Cardiac septum (tissue), 1 donor: ENCODE data around the gene OR10A2. TPM values are rescaled to one million over a fixed set of nuclear protein-coding genes. Genes with fewer than 3 reads are reported as not detected.
"Not testable (repeated sequence)": the region's sequence is repeated elsewhere in the genome, so short reads cannot be mapped to it uniquely, and the experiment has no call there.

ENCODE experiments used
- DNase-seq: peaks from one replicate; pipeline ENCODE4 v3.0.0-alpha.2; 2020; ENCODE audit warnings: low spot score
- intact Hi-C: fragments of 100-400 bp; cut with DNase I; formaldehyde crosslinking; loops from one replicate; pipeline ENCODE4 v1.14.0; 2022
- long read RNA-seq: library from polyadenylated mRNA; unstranded; transcript quantifications from one replicate; pipeline ENCODE4 v2.0.0, GENCODE V29; 2021
- total RNA-seq: library from RNA; stranded (reverse); fragmentation: NEBNext Ultra II Directional; extraction: Animal tissue kit (Norgen Biotek cat#: 25700); gene quantifications from one replicate; pipeline ENCODE4 v1.2.1, GENCODE V29; 2021
- donor health status: DM: no; HTN: no; CAD: no.

OR10A2 gene, protein sequence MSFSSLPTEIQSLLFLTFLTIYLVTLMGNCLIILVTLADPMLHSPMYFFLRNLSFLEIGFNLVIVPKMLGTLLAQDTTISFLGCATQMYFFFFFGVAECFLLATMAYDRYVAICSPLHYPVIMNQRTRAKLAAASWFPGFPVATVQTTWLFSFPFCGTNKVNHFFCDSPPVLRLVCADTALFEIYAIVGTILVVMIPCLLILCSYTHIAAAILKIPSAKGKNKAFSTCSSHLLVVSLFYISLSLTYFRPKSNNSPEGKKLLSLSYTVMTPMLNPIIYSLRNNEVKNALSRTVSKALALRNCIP
- total RNA-seq = not detected
- long read RNA-seq = 0 reads

DNA sequence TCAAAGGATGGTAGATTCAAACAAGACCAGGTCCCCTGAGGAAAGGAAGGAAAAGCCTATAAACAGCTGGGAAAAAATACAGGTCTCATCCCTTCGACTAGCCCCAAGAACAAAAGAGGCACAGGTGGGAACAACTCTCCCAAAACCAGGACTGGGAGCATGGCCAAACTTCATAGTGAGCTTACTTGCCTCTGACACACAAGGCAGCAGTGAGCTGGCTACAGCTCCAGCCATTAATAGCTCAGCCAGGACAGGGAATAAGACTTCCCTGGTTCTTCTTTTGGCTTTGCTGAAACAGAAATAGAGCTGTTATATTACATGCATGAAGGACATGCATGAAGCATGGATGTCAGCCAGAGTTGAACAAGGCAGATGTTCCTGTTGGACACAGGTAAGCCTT is at the start of gene OR10A2:
Gene OR10A2, plus strand, starts transcription at position 97 of the 400 bp plus-strand sequence. CDS start 6,698 bp downstream, outside the sequence.
- intact Hi-C loops = no loop called here
- no peak for DNase-seq

DNA sequence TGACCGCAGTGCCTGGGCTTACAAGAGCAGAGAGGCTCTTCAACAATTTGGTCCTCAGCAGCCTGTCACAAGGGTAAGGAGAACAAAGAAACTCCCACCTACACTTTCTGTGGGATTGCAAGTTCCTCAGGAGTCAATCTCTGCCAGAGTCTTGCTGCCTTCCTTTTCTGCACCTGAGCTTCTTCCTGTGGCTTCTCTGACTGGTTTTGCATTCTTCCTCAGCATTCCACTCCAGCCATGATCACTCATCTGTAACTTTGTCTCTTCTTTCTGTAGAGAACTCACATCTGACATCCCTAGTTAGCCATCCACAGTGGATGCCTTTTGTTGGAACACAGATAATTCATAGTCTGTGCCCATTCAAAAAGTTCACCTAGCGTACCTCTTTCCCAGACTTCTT is 49.2 kb upstream of the OR10A2 start:
- intact Hi-C loops = no loop called here
- DNase-seq = no peak

DNA sequence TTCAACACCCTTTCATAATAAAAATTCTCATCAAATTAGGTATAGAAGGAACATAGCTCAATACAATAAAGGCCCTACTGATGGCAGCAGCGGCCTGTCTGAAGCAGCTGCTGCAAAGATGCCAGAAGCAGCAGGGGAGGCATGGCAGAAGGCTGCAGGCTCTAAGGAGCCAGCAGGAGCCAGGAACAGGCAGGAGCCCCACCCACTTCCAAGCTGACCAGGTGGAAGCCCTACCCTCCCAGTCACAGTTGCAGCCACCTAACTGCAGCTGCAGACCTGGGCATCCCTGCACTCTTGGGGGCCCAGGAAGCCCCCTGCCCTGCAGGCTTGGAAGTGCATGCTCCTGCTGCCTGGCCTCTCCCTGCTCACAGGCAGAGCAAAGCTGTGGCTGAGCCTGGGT is 45.2 kb upstream of the OR10A2 start:
- intact Hi-C loops = no loop called here
- DNase-seq = no peak

DNA sequence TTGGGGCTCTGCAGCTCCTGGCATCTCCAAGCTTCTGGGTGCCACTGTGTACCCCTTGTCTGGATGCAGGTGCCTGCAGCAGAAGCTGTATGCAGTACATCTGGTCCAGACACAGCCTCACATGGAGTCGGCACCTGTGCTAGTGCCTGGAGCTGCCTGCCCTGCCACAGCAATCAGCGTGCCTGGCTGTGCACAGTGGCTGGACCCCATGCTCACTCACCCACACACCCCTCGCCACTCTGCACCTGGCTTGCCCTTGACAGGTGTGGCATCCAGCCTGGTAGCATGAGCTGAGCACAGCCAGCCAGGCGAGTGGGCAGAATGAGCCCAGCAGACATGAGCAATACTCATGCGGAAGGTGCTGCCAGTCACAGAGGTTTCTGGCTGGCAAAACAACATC is 43.9 kb upstream of the OR10A2 start:
- DNase-seq = no peak
- intact Hi-C loops = no loop called here

DNA sequence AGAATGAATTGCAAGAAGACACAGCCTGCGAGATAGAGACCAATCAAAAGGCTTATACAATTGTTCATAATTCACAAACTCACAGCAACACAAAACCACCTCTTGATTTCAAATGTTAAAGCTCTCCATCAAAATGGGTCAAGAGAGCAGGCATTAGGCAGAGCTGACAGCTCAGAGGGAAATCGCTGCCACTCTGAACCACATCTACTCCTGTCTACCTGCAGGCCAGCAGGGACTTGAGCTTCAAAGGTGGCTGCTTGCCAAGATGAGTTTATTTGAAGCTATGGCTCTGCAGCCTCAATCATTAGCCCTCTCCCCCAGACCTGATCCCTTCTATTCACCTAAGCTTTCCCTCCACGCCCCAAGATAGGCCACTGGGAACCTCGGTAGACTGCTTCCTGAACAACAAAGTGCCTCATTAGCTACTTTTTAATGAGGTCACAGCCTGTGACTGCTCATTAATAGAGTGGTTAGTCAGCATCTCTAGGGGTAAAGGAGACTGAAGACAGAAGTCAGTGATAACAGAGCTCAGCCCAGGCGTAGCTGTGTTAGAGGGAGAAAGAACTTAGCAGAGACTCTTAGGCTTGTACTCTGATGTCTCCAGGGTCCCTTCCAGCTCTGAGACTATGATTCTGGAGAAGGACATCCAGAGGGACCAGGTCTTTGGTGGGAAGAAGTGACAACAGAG is 38.6 kb upstream of the OR10A2 start:
- intact Hi-C loops = no loop called here
- DNase-seq = no peak

DNA sequence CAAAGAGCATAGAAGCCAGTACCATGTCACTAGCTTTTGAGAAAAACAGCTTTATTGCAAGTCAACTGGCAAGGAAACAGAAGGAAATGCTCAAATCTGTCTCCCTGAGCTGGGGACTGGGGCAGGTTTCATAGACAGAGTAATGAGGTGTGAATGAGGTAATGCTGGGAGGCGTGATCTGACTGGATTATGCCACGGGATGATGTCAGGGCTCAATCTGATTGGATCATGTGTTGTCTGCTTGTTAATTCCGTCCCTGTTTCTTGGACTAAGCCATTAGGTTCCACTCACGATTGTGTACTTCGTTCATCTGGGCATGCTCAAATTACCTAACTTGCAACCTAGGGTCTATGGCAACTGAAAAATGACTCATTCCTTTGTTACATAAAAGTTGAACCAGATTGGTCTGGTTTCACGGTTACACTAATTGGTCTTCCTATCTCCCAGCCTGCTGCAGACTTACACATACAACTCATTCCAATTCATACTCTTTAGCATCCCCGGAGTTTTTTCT is 37.6 kb upstream of the OR10A2 start:
- intact Hi-C loops = no loop called here
- no peak for DNase-seq

DNA sequence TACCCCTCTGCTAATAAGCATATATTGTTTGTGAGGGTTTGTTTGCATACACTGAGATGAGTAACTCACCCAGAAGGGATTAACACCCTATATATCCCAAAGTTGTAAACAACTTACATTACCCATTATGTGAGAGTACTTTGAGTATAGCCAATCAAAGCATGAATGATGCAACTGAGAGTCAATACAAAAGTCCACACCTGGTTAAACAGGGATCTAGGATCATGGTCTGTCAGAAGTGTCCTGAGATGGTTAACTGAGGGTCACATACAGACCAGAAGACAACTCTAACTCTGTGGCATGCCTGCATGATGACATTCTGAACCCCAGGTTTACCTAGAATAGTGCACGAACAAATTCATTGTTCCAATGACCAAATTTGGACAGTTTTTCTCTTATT is 34.8 kb upstream of the OR10A2 start:
- intact Hi-C loops = no loop called here

DNA sequence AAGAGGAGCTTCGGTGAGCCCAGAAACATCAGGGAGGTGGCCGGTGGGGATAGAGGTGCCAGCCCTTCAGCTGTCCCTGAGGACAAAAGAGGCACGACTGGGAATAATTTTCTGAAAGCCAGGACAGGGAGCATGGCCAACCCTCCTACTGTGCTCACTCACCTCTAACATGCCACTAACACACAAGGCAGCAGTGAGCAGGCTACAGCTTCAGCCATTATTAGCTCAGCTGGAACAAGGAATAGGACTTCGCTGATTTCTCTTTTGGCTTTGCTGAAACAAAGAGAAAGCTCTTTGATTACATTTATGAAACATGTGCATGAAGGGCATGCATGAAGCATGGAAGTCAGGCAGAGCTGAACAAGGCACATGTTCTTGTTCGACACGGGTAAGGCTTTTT is 29.5 kb upstream of the OR10A2 start:
- DNase-seq = no peak
- intact Hi-C loops = no loop called here

More for the DNA sequence above, 34.8 kb upstream of the OR10A2 start:
- no peak for DNase-seq

DNA sequence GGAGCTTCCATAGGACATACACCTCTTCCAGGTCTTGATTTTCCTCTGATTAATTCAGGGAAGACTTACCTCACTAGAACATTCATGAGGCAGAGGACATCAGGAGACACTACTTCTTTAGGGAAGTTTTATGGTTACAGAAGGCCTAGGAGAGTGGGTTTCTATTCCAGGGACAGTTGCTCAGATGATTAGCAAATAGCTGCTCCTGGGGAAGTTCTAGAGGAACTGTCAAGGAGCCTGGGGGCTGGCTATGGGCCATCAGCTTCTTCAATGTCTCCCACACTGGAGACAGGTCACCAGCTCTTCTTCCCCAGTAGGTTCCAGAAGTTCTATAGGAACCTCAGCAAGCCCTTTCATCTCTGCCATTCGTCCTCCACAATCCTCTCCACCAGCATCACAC is 28.8 kb upstream of the OR10A2 start:
- intact Hi-C loops = no loop called here
- no peak for DNase-seq

DNA sequence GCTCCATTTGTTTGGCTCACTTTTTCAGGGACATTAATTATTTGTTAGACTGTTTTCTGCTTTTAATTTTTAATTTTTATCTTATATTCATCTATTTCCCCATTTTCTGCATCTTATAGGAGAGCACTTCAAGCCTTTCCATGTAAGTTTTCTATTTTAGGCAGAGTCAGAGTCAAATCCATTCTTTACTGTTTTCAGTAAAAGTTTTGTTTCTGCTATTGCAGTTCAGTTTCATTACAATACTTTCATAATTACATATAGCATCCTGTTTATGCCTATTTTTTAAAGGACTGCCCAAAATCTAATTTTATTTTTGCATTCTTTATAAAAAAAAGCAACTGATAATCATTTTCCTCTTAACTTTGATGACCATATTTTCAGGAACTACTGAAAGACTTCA is 21.2 kb upstream of the OR10A2 start:
- intact Hi-C loops = no loop called here
- DNase-seq = no peak

DNA sequence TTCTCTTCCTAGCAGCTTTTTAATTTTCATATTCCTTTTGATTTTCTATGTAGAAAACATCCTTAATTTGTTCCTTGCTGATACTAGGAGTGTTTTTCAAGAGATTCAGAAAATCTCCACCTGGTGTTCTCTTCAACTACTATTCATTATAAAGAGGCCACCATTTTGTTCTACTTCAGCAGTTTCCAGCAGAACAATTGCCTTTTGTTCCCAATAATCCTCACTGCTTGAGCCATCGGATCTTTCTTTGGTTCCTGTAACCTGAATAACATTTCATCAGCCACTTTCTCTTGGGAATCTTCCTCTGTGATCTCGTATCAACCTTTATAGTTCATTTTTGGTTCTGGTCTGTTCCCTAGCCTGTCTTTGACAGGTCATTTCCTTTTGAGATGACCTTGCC is 19.2 kb upstream of the OR10A2 start:
- DNase-seq = no peak
- intact Hi-C loops = no loop called here

DNA sequence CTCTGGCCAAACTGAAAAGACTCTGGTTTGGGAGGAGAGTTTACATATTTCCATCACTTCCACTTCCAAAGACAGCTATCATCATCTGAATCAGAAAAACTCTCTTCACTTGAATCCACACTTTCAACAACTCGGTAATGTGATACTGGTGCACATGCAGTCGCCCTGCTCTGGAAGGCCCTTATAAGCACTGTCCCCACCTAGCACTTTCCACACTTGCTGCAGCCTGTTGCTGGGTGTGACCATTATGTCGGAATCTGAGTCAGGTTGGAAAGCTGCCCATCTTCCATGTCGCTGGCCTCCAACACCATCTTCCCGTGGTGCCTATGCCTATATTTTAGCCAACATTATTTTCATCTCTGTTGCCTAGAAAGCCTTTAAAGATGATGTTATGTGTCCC is 18.5 kb upstream of the OR10A2 start:
- no peak for DNase-seq
- intact Hi-C loops = no loop called here

DNA sequence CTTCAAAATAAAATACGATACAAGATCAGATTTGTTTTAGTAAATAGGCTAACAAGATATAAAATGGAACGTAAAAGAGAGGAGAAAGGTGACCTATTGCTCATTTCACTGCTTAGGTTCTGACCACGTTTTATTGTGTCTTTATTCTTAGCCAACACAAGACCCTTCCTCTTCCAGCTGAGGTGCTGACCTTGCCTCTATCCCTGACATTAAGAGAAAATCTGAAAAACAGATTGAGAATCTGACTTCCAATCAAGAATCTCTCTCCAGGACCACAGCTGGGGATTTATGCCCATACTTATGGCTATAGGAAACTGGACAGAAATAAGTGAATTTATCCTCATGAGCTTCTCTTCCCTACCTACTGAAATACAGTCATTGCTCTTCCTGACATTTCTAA is 17.5 kb upstream of the OR10A2 start, which contains the start of gene OR10A5:
Gene OR10A5, plus strand, starts transcription at position 301 of the 400 bp plus-strand sequence. Its CDS starts 0 bp downstream, at position 301.
- no peak for DNase-seq
- intact Hi-C loops = no loop called here

DNA sequence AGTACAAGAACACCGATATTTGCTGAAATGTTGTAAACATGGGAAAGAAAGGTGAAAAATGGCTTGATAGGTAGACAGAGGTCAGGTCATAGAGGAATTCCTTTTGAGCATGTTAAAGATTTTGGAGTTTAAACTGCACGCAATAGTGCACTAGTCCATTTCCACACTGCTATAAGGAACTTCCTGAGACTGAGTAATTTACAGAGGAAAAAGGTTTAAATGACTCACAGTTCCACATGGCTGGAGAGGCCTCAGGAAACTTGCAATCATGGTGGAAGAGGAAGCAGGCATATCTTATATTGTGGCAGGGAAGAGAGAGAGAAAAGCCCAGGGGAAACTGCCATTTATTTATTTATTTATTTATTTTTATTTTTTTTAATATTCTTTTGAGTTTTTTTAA is 12.3 kb upstream of the OR10A2 start:
- DNase-seq = no peak
- intact Hi-C loops = no loop called here

DNA sequence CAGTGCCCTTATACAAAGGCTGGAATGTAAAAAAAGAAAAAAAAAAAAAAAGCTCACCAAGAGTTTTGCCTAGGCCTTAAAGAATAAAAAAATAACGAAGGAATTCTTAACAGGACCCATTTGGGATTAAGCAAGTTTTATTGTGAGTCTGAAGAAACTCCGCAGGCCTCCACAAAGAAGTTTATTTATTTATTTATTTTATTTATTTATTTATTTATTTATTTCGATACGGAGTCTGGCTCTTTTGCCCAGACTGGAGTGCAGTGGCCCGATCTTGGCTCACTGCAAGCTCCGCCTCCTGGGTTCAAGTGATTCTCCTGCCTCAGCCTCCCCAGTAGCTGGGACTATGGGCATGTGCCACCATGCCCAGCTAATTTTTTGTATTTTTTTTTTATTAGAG is 8.1 kb upstream of the OR10A2 start:
- DNase-seq, intact Hi-C loops: not testable (repeated sequence)

DNA sequence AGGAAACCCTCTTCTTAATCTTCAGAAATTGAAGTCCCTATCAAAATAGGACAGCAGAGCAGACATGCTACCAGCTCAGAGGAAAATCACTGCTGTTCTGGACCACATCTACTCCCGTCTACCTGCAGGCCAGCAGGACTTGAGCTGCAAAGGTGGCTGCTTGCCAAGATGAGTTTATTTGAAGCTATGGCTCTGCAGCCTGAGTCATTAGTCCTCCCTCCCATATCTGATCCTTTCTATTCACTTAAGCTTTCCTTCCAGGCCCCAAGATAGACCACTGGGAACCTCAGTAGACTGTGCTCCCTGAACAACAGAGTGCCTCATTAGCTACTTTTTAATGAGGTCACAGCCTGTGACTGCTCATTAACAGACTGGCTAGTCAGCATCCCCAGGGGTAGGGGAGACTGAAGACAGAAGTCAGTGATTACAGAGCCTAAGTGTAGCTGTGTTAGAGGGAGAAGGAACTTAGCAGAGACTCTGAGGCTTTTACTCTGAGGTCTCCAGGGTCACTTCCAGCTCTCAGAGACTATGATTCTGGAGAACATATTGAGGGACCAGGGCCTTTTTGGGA is 6.8 kb upstream of the OR10A2 start:
- intact Hi-C loops = no loop called here
- no peak for DNase-seq

DNA sequence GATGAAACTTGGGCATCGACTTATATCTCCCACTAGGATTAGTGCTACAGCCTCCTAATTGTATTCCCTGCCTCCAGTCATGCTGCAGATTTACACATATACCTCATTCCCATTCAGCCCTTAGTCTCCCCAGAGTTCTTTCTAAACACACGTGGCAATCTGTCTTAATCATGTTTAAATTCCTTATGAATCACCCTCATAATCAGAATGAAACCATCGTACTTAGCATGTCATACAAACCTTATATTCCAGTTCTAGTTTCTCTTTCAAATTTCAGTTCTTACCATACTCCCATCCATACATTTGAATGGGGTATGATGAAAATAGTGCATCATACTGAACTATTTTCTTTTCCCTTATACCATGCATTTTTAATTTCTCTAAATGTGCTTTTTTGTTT is 6.0 kb upstream of the OR10A2 start:
- DNase-seq = no peak
- intact Hi-C loops = no loop called here

DNA sequence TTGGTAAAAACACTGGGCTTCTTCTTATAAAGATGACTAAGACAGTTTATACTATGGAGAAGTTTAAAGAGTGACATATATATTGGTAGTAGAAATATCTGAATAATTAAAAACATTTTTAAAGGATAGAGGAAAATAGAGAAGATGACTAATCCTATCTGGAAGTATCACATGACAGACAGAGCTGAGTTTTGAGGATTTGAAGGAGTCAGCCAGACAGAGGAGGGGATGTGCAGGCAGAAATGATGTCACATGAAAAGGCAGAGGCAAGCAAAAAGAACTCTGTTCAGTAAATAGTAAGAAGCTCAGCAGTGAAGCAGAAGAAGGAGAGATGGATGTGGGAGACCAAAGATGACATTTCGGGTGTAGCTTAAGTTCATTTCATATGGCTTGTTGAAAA is 1.6 kb downstream of the OR10A2 start:
- intact Hi-C loops = no loop called here
- DNase-seq = no peak

DNA sequence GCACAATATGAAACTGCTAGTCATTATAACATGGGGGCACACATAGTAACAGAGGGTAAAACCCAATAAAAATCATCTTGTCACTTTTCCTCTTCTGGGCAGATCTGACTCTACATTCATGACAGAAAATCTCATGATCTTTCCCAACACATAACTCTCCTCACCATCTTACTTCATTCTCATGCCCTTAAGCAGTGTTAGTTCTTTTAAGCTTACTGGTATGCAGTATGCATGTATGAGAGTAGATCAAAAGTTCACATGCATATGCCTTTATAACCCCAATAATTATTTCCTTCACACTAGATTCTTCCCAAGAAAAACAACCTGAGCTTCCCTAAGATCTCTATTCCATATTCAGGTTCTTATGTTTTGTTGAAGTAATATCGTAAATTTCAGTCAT is 8.4 kb downstream of the OR10A2 start:
- intact Hi-C loops = no loop called here
- no peak for DNase-seq

DNA sequence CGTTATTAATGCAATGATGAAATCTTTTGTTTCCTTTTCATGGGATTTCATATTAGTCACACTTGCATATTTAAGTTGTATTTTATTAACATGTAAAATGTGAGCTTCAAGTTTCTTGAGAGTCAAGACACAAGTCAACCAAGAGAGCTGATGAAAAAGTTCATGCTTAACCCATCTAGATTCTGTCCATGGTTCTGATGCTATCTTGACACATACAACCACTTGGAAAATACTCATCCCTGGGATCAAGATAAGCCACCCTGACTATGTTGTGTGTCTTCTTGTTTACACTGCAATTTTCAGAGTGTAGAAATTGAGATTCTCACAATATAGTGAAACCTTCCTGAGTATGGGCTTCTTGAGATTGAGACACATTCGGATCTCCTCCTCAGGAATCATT is 12.9 kb downstream of the OR10A2 start:
- intact Hi-C loops = no loop called here
- DNase-seq = no peak

DNA sequence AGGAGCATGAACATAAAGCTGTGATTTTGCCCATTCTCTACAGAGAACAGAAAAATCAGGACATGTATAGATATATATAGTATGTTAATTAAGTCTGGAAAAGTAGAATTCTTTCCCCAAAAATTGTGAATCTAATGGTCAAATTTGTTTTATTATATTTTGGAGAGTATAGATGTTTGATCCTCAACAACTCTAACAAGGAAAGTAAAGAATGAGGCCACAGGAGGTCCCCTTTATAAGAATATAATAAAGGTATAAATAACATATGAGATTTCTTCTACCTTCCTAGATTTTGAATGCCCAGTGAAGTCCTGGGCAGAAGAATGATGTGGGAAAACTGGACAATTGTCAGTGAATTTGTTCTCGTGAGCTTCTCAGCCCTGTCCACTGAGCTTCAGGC is 13.5 kb downstream of the OR10A2 start, which contains the start of gene OR10A4:
Gene OR10A4, plus strand, starts transcription at position 301 of the 400 bp plus-strand sequence. Its CDS starts 23 bp downstream, at position 324.
- no peak for DNase-seq
- intact Hi-C loops = no loop called here
